Measurements from ENCODE around the gene SAMD4A.
A peak's percentile ranks its signal among the peaks of the same experiment; 100 is the strongest.

The SAMD4A gene

GRCh38 chr14:54686219-54686870, 119.4 kb downstream of the SAMD4A start:
- DNase-seq, result no peak

- DNase-seq, result no peak
Observed at GRCh38 chr14:54686871-54687749, 120.2 kb downstream of the SAMD4A start.

GRCh38 chr14:54687750-54688119, 120.8 kb downstream of the SAMD4A start:
- no peak for DNase-seq

GRCh38 chr14:54688229-54688628, 121.3 kb downstream of the SAMD4A start:
- DNase-seq, result no peak

GRCh38 chr14:54689928-54690327, 123.0 kb downstream of the SAMD4A start:
- no peak for DNase-seq

- DNase-seq, result no peak
Observed at GRCh38 chr14:54690887-54691286, 124.0 kb downstream of the SAMD4A start.

GRCh38 chr14:54691525-54692283, 124.8 kb downstream of the SAMD4A start:
- DNase-seq, result peak; percentile 33

GRCh38 chr14:54692284-54692772, 125.4 kb downstream of the SAMD4A start:
- no peak for DNase-seq

GRCh38 chr14:54693761-54694160, 126.8 kb downstream of the SAMD4A start:
- no peak for DNase-seq

GRCh38 chr14:54695196-54695595, 128.3 kb downstream of the SAMD4A start:
- no peak for DNase-seq

- no peak for DNase-seq
Observed at GRCh38 chr14:54697001-54697400, 130.1 kb downstream of the SAMD4A start.

GRCh38 chr14:54697803-54698202, 130.9 kb downstream of the SAMD4A start:
- no peak for DNase-seq

GRCh38 chr14:54698501-54698900, 131.6 kb downstream of the SAMD4A start:
- no peak for DNase-seq

- no peak for DNase-seq
Observed at GRCh38 chr14:54698966-54699530, 132.1 kb downstream of the SAMD4A start.

- DNase-seq, result no peak
Observed at GRCh38 chr14:54699735-54700134, 132.8 kb downstream of the SAMD4A start.

- DNase-seq, result no peak
Observed at GRCh38 chr14:54700717-54701116, 133.8 kb downstream of the SAMD4A start.

GRCh38 chr14:54702014-54702491, 135.1 kb downstream of the SAMD4A start:
- DNase-seq, result no peak

GRCh38 chr14:54702492-54702891, 135.6 kb downstream of the SAMD4A start:
- no peak for DNase-seq

GRCh38 chr14:54703082-54703481, 136.2 kb downstream of the SAMD4A start:
- no peak for DNase-seq

GRCh38 chr14:54703724-54704123, 136.8 kb downstream of the SAMD4A start:
- DNase-seq, result no peak

- DNase-seq, result no peak
Observed at GRCh38 chr14:54704768-54705167, 137.8 kb downstream of the SAMD4A start.

- no peak for DNase-seq
Observed at GRCh38 chr14:54706769-54707168, 139.8 kb downstream of the SAMD4A start.

- DNase-seq, result no peak
Observed at GRCh38 chr14:54708161-54708560, 141.2 kb downstream of the SAMD4A start.
